ENCODE data around the gene HCN4.

DNA sequence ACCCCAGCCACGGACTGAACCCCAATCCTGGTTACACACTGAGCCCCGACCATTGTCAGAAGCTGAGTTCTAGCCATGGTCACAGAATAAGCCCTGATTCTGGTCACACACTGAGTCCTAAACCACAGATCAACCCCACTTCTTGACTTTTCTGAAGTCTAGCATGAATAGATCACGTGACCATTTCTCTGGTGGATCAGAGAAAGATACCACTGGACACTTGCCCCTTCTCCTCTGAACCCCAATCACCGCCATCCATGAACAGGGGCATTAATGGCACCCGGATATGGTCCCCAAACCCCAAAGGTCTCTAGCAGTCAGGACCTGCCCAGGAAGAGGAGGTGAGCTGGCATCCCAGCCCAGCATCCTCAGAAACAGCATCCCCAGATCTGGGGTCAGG is 9.1 kb downstream of the HCN4 start:
- TF ChIP-seq, protein P1, sequence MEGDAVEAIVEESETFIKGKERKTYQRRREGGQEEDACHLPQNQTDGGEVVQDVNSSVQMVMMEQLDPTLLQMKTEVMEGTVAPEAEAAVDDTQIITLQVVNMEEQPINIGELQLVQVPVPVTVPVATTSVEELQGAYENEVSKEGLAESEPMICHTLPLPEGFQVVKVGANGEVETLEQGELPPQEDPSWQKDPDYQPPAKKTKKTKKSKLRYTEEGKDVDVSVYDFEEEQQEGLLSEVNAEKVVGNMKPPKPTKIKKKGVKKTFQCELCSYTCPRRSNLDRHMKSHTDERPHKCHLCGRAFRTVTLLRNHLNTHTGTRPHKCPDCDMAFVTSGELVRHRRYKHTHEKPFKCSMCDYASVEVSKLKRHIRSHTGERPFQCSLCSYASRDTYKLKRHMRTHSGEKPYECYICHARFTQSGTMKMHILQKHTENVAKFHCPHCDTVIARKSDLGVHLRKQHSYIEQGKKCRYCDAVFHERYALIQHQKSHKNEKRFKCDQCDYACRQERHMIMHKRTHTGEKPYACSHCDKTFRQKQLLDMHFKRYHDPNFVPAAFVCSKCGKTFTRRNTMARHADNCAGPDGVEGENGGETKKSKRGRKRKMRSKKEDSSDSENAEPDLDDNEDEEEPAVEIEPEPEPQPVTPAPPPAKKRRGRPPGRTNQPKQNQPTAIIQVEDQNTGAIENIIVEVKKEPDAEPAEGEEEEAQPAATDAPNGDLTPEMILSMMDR (IDR thresholded peaks at IDR 0.05) = no peak
- no peak for TF ChIP-seq POLR2A (IDR thresholded peaks at IDR 0.05)
- TF ChIP-seq EP300 (IDR thresholded peaks at IDR 0.05) = no peak

Measured in tibial nerve (tissue), 4 donors.